ENCODE measurements around the gene AKAIN1. TPM values are rescaled to one million over a fixed set of nuclear protein-coding genes. Genes with fewer than 3 reads are reported as not detected.

The AKAIN1 gene
- total RNA-seq, 2 donors from 2014 or later, result not detected

- intact Hi-C loops (cut with DNase I), result no loop called here
- no peak for DNase-seq
- H3K9me3 ChIP-seq, result no peaks in the 10 kb centered on the region
- no peaks in the 10 kb centered on the region for H3K4me1 ChIP-seq
- H3K27me3 ChIP-seq, result no peaks in the 10 kb centered on the region
- H3K4me3 ChIP-seq, result no peak overlapping the region
- no peak for TF ChIP-seq CTCF (IDR thresholded peaks at IDR 0.05)
- no peak overlapping the region for H3K9ac ChIP-seq (ENCODE audit: low read depth in 2 of 2, low read length in 2 of 2)
- H3K36me3 ChIP-seq, result no peaks in the 10 kb centered on the region
- no peak overlapping the region for H3K27ac ChIP-seq
Observed at GRCh38 chr18:5144629-5145028, 52.4 kb downstream of the AKAIN1 start.

DNA sequence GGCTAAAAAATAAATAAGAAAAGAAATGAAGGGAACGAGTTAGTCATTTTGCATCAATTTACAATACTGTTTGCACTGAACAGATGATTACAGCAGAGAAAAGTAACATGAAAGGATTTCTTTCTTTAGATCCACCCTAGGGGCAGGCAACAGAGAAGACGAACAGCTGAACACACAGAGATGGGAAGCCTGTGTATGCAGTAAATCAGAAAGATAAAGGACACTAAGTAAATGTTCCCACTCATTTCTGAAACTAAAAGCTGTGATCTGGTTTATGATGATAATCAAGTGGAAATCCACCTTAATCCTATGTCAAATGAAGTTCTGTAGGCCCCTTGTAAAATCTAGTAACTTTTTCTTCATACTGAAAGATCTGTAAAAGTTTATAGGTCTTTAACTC, 54.2 kb downstream of the AKAIN1 start:
- intact Hi-C loops (cut with DNase I), result no loop called here
- Histone ChIP-seq H3K27ac (no peak overlapping the region), H3K9ac (ENCODE audit: low read depth in 2 of 2, low read length in 2 of 2) (no peak overlapping the region), H3K27me3 (no peaks in the 10 kb centered on the region), H3K36me3 (no peaks in the 10 kb centered on the region), H3K4me3 (no peak overlapping the region), H3K4me1 (no peaks in the 10 kb centered on the region), H3K9me3 (no peaks in the 10 kb centered on the region)
- DNase-seq, result no peak
- TF ChIP-seq CTCF (IDR thresholded peaks at IDR 0.05), result no peak

DNA sequence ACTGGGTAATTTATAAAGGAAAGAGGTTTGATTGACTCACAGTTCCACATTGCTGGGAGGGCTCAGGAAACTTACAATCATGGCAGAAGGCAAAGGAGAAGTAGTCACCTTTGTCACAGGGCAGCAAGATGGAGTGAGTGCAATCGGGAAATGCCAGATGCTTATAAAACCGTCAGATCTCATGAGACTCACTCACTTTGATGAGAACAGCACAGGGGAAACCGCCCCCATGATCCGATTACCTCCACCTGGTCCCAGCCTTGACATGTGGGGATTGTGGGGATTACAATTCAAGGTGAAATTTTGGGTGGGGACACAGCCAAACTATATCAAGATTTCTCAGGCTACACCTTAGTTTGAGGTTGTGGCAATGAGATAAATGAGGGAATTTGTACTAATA, 54.9 kb downstream of the AKAIN1 start:
- H3K9ac ChIP-seq (ENCODE audit: low read depth in 2 of 2, low read length in 2 of 2), result no peak overlapping the region
- H3K9me3 ChIP-seq, result no peaks in the 10 kb centered on the region
- H3K27ac ChIP-seq, result no peak overlapping the region
- DNase-seq, result no peak
- no peaks in the 10 kb centered on the region for H3K4me1 ChIP-seq
- H3K4me3 ChIP-seq, result no peak overlapping the region
- H3K36me3 ChIP-seq, result no peaks in the 10 kb centered on the region
- no peak for TF ChIP-seq CTCF (IDR thresholded peaks at IDR 0.05)
- intact Hi-C loops (cut with DNase I), result no loop called here
- no peaks in the 10 kb centered on the region for H3K27me3 ChIP-seq

- no peaks in the 10 kb centered on the region for H3K4me1 ChIP-seq
- TF ChIP-seq CTCF (IDR thresholded peaks at IDR 0.05), result no peak
- no peaks in the 10 kb centered on the region for H3K36me3 ChIP-seq
- DNase-seq, result no peak
- H3K4me3 ChIP-seq, result no peak overlapping the region
- H3K9me3 ChIP-seq, result no peaks in the 10 kb centered on the region
- intact Hi-C loops (cut with DNase I), result no loop called here
- H3K27me3 ChIP-seq, result no peaks in the 10 kb centered on the region
- no peak overlapping the region for H3K27ac ChIP-seq
- no peak overlapping the region for H3K9ac ChIP-seq (ENCODE audit: low read depth in 2 of 2, low read length in 2 of 2)
Observed at GRCh38 chr18:5137261-5137660, 59.8 kb downstream of the AKAIN1 start.

DNA sequence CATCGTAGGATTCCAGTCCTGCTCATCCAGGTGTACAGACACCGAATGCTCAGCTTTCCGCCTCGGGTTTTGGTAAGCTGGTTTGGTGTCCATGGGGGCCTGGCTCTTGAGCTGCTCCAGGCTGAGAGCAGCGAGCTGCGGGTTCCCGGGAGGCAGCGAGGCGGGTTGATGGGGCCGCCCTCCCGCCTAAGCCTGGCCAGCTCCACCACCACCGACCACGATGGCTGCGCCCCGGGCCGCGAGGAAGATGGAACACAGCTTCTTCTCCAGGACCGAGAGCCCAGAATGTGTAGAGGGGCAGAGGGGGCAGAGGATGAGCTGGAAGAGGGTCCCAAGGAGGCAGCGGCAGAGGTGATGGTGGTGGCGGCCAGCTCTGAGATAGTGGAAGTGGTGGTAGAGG, 64.1 kb downstream of the AKAIN1 start:
- H3K27ac ChIP-seq, result no peak overlapping the region
- no peaks in the 10 kb centered on the region for H3K9me3 ChIP-seq
- H3K36me3 ChIP-seq, result no peaks in the 10 kb centered on the region
- no peak overlapping the region for H3K4me3 ChIP-seq
- intact Hi-C loops (cut with DNase I), result no loop called here
- no peak for DNase-seq
- H3K27me3 ChIP-seq, result no peaks in the 10 kb centered on the region
- H3K4me1 ChIP-seq, result no peaks in the 10 kb centered on the region
- no peak overlapping the region for H3K9ac ChIP-seq (ENCODE audit: low read depth in 2 of 2, low read length in 2 of 2)
- no peak for TF ChIP-seq CTCF (IDR thresholded peaks at IDR 0.05)

DNA sequence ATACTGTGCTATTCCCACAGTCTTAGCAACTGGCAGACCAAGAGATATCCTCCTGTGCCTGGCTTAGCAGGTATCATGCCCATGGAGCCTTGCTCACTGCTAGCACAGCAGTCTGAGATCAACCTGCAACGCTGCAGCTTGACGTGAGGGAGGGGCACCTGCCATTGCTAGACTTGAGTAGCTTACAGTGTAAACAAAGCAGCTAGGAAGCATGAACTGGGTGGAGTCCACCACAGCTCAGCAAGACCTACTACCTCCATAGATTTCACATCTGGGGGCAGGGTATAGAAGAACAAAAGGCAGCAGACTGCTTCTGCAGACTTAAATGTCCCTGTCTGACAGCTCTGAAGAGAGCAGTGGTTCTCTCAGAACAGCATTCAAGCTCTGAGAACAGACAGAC, 74.8 kb downstream of the AKAIN1 start:
- Histone ChIP-seq H3K27me3 (no peaks in the 10 kb centered on the region), H3K36me3 (no peaks in the 10 kb centered on the region), H3K9ac (ENCODE audit: low read depth in 2 of 2, low read length in 2 of 2) (no peak overlapping the region), H3K27ac (no peak overlapping the region), H3K9me3 (no peaks in the 10 kb centered on the region), H3K4me1 (no peaks in the 10 kb centered on the region), H3K4me3 (no peak overlapping the region)
- no peak for TF ChIP-seq CTCF (IDR thresholded peaks at IDR 0.05)
- DNase-seq, result no peak
- intact Hi-C loops (cut with DNase I), result no loop called here
